Astrocyte of the spinal cord (primary cell): ENCODE results near the gene PALM.

Experiments
- DNase-seq: peaks from one replicate; pipeline ENCODE4 v3.0.0; 2011; ENCODE audit warnings: low read depth, low spot score
- H3K4me3 ChIP-seq: 2 replicates; pipeline ENCODE4 v1.5.1; 2011; ENCODE audit warnings: low read depth, mild to moderate bottlenecking, low read length, moderate library complexity
- in situ Hi-C: cut with HindIII; loops from 2 replicates; pipeline ENCODE4 v1.10.0; 2017; ENCODE audit warnings: low sequenced_read_pairs
- TF ChIP-seq, protein P1 (sequence below): IDR thresholded peaks from 2 replicates; pipeline ENCODE4 v1.5.1; 2012; ENCODE audit warnings: low read depth, mild to moderate bottlenecking, low read length, inconsistent platforms

The PALM gene

DNA sequence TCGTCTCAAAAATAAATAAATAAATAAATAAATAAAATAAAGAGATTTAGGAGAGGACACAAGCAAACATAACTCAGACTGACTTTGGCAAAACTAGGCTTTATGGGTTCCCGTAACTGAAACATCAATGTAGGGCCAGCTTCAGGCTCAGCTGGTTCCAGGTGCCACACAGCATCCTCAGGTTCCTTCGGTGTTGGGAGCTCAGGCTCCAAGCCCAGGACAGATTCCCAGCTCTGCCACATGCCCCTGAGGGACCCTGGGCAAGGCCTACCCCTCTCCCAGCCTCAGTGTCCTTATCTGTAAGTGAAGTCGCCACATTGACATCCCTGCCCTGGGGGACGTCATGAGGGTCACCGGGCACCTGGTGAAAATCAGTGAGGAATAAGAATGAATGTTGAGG is 60.9 kb downstream of the PALM start:
- TF ChIP-seq, protein P1, sequence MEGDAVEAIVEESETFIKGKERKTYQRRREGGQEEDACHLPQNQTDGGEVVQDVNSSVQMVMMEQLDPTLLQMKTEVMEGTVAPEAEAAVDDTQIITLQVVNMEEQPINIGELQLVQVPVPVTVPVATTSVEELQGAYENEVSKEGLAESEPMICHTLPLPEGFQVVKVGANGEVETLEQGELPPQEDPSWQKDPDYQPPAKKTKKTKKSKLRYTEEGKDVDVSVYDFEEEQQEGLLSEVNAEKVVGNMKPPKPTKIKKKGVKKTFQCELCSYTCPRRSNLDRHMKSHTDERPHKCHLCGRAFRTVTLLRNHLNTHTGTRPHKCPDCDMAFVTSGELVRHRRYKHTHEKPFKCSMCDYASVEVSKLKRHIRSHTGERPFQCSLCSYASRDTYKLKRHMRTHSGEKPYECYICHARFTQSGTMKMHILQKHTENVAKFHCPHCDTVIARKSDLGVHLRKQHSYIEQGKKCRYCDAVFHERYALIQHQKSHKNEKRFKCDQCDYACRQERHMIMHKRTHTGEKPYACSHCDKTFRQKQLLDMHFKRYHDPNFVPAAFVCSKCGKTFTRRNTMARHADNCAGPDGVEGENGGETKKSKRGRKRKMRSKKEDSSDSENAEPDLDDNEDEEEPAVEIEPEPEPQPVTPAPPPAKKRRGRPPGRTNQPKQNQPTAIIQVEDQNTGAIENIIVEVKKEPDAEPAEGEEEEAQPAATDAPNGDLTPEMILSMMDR = no peak
- H3K4me3 ChIP-seq = no peak overlapping the region
- DNase-seq = no peak
- in situ Hi-C loops = no loop called here

DNA sequence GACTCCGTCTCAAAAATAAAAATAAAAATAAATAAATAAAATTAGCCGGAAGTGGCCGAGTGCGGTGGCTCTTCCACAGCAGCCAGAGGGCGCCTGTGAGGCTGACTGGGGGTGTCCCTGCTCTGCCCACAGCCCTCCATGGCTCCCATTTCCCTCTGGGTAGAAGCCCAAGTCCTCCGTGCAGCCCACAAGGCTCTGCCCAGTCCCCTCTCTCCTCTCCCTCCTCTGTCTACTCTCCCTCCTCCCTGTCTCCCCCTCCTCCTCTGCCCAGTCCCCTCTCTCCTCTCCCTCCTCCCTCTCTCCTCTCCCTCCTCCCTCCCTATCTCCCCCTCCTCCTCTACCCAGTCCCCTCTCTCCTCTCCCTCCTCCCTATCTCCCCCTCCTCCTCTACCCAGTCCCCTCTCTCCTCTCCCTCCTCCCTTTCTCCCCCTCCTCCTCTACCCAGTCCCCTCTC is 62.6 kb downstream of the PALM start:
- no peak overlapping the region for H3K4me3 ChIP-seq
- TF ChIP-seq, protein P1 = peak; percentile 71
- DNase-seq = peak; percentile 35
- in situ Hi-C loops = no loop called here

DNA sequence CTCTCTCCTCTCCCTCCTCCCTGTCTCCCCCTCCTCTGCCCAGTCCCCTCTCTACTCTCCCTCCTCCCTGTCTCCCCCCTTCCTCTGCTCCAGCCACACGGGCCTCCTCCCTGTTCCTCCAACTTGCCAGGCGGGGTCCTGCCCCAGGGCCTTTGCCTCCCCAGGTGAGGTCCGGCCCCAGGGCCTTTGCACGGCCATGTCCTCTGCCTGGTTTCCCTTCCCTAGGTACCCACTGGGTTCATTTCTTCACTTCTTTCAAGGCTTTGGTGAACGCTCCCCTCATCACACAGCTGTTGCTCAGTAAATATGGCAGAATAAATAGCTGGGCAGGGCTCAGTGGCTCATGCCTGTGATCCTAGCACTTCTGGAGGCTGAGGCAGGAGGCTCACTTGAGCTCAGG is 63.3 kb downstream of the PALM start:
- no peak for DNase-seq

DNA sequence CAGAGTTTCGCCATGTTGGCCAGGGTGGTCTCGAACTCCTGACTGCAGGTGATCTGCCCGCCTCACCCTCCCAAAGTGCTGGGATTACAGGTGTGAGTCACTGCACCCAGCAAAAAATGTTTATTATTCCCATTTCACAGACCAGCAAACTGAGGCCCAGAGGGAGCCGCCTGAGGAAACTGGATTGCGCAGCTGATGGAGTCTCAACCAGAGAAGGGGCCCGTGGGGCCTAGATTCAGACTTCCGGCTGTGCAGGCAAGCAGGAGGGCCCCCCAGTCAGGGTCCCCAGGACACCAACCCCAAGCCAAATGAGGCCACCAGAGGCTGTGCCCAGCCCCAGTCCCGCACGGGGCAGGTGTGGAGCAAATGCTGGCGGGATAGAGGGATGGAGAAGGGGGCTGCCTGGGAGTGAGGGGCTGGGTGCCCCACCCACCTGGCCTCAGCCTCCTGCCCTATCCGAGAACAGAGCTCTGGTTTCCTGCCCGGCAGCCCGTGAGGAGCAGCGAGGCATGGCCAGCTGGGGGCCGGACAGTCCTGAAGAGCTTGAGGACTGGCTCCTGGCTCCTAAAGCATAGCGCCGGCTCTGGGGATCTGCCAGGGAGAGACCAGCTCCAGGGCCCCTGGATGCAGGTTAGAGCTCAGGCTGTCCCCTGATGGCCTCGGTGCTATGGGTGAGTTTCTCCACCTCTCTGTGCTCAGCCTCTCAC is 64.1 kb downstream of the PALM start:
- TF ChIP-seq, protein P1 = no peak
- no peak overlapping the region for H3K4me3 ChIP-seq
- in situ Hi-C loops = no loop called here
- DNase-seq = no peak

More for the DNA sequence above, 63.3 kb downstream of the PALM start:
- TF ChIP-seq, protein P1 = no peak
- H3K4me3 ChIP-seq = no peak overlapping the region
- in situ Hi-C loops = no loop called here

DNA sequence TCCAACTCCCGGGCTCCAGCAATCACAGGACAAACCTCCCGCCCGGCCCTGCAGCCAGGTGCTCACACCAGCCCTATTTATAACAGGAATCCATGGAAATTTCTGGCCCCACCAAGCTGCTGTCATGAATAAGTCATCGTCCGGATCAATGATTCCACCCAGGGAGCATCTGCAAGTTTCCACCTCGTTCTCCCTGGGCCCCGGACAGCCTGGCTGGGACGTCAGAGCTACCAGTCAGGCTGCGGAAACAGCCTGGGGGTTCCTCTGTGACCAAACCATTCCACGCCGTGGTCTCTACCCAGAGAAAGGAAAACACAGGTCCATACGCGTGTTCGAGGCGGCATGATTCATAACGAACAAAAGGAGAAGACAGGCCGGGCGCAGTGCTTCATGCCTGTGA is 67.8 kb downstream of the PALM start:
- H3K4me3 ChIP-seq = no peak overlapping the region
- in situ Hi-C loops = no loop called here
- no peak for DNase-seq
- TF ChIP-seq, protein P1 = no peak

DNA sequence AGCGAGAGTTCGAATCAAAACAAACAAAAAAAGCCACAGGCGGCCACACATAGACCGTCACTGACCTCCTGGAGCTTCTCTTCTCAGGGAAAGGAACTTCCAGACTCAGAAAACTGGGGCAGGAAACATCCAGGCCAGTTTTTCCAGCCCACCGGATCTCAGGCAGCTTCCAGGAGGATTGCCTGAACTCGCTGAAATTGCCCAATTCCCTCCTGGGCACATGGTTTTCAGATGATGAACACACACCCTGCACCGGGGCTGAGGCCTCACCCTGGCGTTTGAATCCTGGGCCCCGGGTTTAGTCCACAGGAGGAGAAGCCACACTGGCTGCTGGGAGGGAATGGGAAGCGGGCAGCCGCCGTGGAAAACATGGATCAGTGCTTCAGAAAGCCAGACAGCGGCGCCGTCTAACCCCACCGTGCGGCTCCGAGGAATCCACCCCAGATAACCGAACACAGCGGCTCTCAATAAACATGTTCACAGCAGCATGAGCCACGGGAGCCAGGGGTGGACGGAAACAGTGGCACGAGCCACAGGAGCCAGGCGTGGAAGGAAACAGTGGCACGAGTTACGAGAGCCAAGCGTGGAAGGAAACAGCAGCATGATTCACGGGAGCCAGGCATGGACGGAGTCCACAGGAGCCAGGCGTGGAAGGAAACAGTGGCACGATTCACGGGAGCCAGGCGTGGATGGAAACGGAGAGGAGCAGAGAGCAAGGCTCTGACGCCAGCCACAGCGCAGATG is 70.3 kb downstream of the PALM start:
- in situ Hi-C loops = no loop called here
- H3K4me3 ChIP-seq = no peak overlapping the region
- DNase-seq = peak; percentile 91
- TF ChIP-seq, protein P1 = no peak
